Breast epithelium (tissue), 4 donors: Measurements from ENCODE around the gene DPH7. TPM values are rescaled to one million over a fixed set of nuclear protein-coding genes. Genes with fewer than 3 reads are reported as not detected.
"Not testable (repeated sequence)": the region's sequence is repeated elsewhere in the genome, so short reads cannot be mapped to it uniquely, and the experiment has no call there.

Experiments
- DNase-seq, 2 donors: peaks; one replicate each; pipeline ENCODE4 v3.0.0-alpha.2; 2019; ENCODE audit warnings: low spot score in 2 of 2
- H3K27ac ChIP-seq, 2 donors: fragments of 200-600 bp; sonication (generic) in 1 of 2; one replicate each; pipeline ENCODE4 v1.5.1; 2016 to 2019; ENCODE audit warnings: mild to moderate bottlenecking in 1 of 2
- H3K27me3 ChIP-seq, 2 donors: fragments of 200-600 bp; sonication (generic) in 1 of 2; one replicate each; pipeline versions ENCODE4 v1.5.1 to v1.6.0; 2017 to 2019; ENCODE audit warnings: control low read depth in 1 of 2, mild to moderate bottlenecking in 1 of 2
- H3K36me3 ChIP-seq: fragments of 200-600 bp; one replicate; pipeline ENCODE4 v1.5.1; 2019
- H3K4me1 ChIP-seq, 2 donors: fragments of 200-600 bp; sonication (generic); one replicate each; pipeline ENCODE4 v1.5.1; 2016 to 2019; ENCODE audit warnings: control low read depth in 1 of 2
- H3K4me3 ChIP-seq, 3 donors: fragments of 200-600 bp; sonication (generic); 1 replicate in 2 of 3; 2 replicates in 1 of 3; pipeline ENCODE4 v1.5.1; 2016 to 2019; ENCODE audit warnings: mild to moderate bottlenecking in 3 of 3, moderate library complexity in 2 of 3
- H3K9me3 ChIP-seq, 2 donors: fragments of 200-600 bp; sonication (generic) in 1 of 2; one replicate each; pipeline ENCODE4 v1.5.1; 2016 to 2019; ENCODE audit warnings: control low read depth in 1 of 2
- POLR2A ChIP-seq: fragments of 450-650 bp; IDR thresholded peaks from one replicate; pipeline ENCODE4 v1.6.1; 2016; ENCODE audit warnings: antibody characterized with exemption, mild to moderate bottlenecking, moderate library complexity
- POLR2AphosphoS5 ChIP-seq, 3 donors: sonication (generic); formaldehyde crosslinking; IDR thresholded peaks; one replicate each; pipeline ENCODE4 v1.6.1; 2017; ENCODE audit warnings: antibody characterized with exemption in 3 of 3
- intact Hi-C: fragments of 100-400 bp; cut with DNase I; formaldehyde crosslinking; loops from one replicate; pipeline ENCODE4 v1.15.1; 2023; ENCODE audit warnings: low total_unique reads
- total RNA-seq, 3 donors: library from RNA; depleted of rRNA; stranded (reverse); fragments of >200 nt; gene quantifications; one replicate each; pipeline ENCODE4 v1.1.0, GENCODE V29; 2016
- TF ChIP-seq, protein P1 (sequence below), 3 donors: fragments of 450-650 bp; IDR thresholded peaks; one replicate each; pipeline ENCODE4 v1.5.1; 2016 to 2017; ENCODE audit warnings: antibody characterized with exemption in 3 of 3, mild to moderate bottlenecking in 3 of 3, moderate library complexity in 3 of 3

Gene DPH7
- total RNA-seq, 3 donors from 2014 or later = 23.4 to 47.5 (median 45.1) TPM

- no peaks in the 10 kb centered on the region for H3K36me3 ChIP-seq
- H3K4me1 ChIP-seq = peaks cover 0 to 8% of the 10 kb centered on the region in 2 donors
- intact Hi-C loops = no loop called here
- DNase-seq = no peak
- H3K27me3 ChIP-seq = no peaks in the 10 kb centered on the region
- H3K27ac ChIP-seq = no peak overlapping the region
- TF ChIP-seq POLR2A (no peak), POLR2AphosphoS5 (IDR thresholded peaks at IDR 0.05) (no peak)
- TF ChIP-seq, protein P1, sequence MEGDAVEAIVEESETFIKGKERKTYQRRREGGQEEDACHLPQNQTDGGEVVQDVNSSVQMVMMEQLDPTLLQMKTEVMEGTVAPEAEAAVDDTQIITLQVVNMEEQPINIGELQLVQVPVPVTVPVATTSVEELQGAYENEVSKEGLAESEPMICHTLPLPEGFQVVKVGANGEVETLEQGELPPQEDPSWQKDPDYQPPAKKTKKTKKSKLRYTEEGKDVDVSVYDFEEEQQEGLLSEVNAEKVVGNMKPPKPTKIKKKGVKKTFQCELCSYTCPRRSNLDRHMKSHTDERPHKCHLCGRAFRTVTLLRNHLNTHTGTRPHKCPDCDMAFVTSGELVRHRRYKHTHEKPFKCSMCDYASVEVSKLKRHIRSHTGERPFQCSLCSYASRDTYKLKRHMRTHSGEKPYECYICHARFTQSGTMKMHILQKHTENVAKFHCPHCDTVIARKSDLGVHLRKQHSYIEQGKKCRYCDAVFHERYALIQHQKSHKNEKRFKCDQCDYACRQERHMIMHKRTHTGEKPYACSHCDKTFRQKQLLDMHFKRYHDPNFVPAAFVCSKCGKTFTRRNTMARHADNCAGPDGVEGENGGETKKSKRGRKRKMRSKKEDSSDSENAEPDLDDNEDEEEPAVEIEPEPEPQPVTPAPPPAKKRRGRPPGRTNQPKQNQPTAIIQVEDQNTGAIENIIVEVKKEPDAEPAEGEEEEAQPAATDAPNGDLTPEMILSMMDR (IDR thresholded peaks at IDR 0.05) = no peak
- no peak overlapping the region for H3K4me3 ChIP-seq
- H3K9me3 ChIP-seq = no peaks in the 10 kb centered on the region
These were observed 40.7 kb downstream of the DPH7 start for GRCh38 chr9:137538058-137538457.

GRCh38 chr9:137536594-137537131, 42.1 kb downstream of the DPH7 start:
- H3K4me1 ChIP-seq, H3K9me3 ChIP-seq, H3K27me3 ChIP-seq, H3K27ac ChIP-seq, DNase-seq, H3K36me3 ChIP-seq, intact Hi-C loops, H3K4me3 ChIP-seq: not testable (repeated sequence)

DNA sequence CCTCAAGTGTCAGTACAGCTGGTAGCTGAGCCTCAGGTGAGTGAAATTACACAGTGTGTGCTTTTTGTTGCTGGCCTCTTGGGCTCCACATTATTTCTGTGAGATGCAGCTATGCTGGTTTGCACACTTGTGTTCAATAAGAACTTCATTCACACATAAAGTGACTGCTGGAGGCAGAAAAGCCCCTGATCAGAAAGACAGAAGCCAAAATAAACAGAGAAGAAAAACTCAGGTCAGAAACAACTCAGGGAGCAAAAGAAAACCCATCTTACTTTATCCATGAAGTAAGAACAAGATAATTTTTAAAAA, 43.7 kb downstream of the DPH7 start:
- Histone ChIP-seq H3K9me3 (no peaks in the 10 kb centered on the region), H3K36me3 (no peaks in the 10 kb centered on the region), H3K27me3 (no peaks in the 10 kb centered on the region), H3K4me1 (peaks cover 0 to 8% of the 10 kb centered on the region in 2 donors), H3K27ac (no peak overlapping the region), H3K4me3 (no peak overlapping the region)
- intact Hi-C loops = no loop called here
- TF ChIP-seq, protein P1 (IDR thresholded peaks at IDR 0.05) = no peak
- TF ChIP-seq POLR2AphosphoS5 (IDR thresholded peaks at IDR 0.05) = no peak
- no peak for TF ChIP-seq POLR2A
- no peak for DNase-seq

DNA sequence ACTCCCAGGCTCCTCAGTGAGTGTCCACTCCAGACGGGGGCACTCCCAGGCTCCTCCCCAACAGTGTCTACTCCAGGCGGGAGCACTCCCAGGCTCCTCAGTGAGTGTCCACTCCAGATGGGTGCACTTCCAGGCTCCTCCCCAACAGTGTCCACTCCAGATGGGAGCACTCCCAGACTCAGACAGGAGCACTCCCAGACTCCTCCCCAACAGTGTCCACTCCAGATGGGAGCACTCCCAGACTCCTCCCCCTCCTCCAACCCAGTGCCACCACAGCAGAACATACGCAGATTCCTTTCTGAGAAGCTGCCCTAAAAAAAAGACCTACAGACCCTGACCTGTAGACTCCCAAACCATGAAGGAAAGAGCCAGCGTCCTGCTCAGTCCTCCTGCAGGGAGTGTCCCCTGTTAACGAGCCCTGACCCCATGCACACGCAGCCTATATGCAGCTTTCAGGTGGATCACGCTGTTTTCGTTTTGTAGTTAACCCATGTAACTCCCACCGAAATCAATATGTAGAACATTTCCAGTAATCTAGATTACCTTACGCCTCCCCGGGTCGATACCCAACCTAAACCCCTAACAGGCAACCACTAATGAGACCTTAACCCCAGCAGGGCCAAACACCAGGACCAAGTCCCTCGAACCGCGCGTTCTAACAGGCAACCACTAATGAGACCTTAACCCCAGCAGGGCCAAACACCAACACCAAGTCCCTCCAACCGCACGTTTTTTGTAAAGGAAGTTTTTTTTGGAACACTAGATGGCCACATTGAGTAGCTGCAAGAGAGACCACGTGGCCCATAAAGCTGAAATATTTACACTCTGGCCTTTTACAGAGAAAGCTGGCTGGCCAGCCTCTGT, 44.2 kb downstream of the DPH7 start:
- no peak overlapping the region for H3K4me3 ChIP-seq
- H3K9me3 ChIP-seq = no peaks in the 10 kb centered on the region
- H3K27ac ChIP-seq = no peak overlapping the region
- H3K36me3 ChIP-seq = no peaks in the 10 kb centered on the region
- no peaks in the 10 kb centered on the region for H3K27me3 ChIP-seq
- peaks cover 0 to 8% of the 10 kb centered on the region in 2 donors for H3K4me1 ChIP-seq
- no peak for DNase-seq
- TF ChIP-seq POLR2AphosphoS5 (IDR thresholded peaks at IDR 0.05) = no peak
- TF ChIP-seq, protein P1 (IDR thresholded peaks at IDR 0.05) = peak in 2 of 3 donors; percentile 39 to 43
- intact Hi-C loops = no loop called here

DNA sequence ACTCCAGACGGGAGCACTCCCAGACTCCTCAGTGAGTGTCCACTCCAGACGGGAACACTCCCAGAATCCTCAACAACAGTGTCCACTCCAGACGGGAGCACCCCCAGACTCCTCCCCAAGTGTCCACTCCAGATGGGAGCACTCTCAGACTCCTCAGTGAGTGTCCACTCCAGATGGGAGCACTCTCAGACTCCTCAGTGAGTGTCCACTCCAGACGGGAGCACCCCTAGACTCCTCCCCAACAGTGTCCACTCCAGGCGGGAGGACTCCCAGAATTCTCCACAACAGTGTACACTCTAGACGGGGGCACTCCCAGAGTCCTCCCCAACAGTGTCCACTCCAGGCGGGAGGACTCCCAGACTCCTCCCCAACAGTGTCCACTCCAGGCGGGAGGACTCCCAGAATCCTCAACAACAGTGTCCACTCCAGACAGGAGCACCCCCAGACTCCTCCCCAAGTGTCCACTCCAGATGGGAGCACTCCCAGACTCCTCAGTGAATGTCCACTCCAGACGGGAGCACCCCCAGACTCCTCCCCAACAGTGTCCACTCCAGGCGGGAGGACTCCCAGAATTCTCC, 45.7 kb downstream of the DPH7 start:
- H3K27me3 ChIP-seq, H3K36me3 ChIP-seq, H3K4me1 ChIP-seq, H3K4me3 ChIP-seq, DNase-seq, H3K27ac ChIP-seq, H3K9me3 ChIP-seq, intact Hi-C loops: not testable (repeated sequence)

DNA sequence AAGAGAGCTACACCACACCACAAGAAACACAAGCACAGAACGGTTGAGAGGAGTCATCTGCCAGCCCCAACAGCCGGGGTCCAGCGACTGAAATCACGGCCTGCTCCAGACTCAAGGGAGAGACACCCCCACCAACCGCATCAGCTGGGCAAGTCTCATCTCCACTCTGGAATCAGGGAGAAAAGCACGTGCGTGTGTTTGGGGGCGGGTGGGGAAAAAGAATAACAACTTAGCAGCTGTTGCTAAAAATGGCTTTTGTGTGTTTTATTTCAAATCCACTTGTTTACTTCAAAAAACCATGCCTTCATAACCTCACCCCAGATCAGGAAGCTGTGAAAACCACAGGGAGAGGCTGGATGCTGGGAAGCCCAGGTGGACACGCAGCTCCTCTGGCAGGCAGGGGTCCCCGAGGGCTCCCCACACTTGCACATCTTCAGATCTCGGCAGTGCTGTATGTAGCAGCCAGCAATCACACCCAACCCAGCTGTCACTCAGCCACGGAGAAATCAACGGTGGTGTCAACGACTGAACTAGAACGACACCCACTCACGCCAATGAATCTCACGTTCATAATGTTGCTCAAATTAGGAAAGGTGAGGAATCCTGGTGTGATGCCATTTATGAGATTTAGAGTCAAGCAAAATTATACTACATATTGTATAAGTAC, 47.5 kb downstream of the DPH7 start:
- no peak for TF ChIP-seq POLR2A
- TF ChIP-seq POLR2AphosphoS5 (IDR thresholded peaks at IDR 0.05) = no peak
- TF ChIP-seq, protein P1 (IDR thresholded peaks at IDR 0.05) = no peak
- Histone ChIP-seq H3K36me3 (no peaks in the 10 kb centered on the region), H3K4me1 (peaks cover 0 to 8% of the 10 kb centered on the region in 2 donors), H3K9me3 (no peaks in the 10 kb centered on the region), H3K4me3 (peak overlapping the region in 1 of 3 donors; percentile 8), H3K27me3 (no peaks in the 10 kb centered on the region), H3K27ac (peak overlapping the region in 1 of 2 donors; percentile 43)
- intact Hi-C loops = no loop called here
- no peak for DNase-seq
